HTR-8/SVneo (cell line): ENCODE measurements around the gene NEDD4L.

Source experiments
- DNase-seq: peaks from one replicate; pipeline ENCODE4 v3.0.0; 2011; ENCODE audit warnings: low spot score, mixed read lengths; ENCODE audit not compliant: insufficient read length
- FAIRE-seq: peaks from 2 replicates; lab custom pipeline; 2011; peaks lifted over from hg19 to GRCh38; lab: Jason Lieb, UNC

The NEDD4L gene

GRCh38 chr18:58394602-58395425 is 350.8 kb downstream of the NEDD4L start:
- FAIRE-seq: no peak
- DNase-seq: no peak

DNA sequence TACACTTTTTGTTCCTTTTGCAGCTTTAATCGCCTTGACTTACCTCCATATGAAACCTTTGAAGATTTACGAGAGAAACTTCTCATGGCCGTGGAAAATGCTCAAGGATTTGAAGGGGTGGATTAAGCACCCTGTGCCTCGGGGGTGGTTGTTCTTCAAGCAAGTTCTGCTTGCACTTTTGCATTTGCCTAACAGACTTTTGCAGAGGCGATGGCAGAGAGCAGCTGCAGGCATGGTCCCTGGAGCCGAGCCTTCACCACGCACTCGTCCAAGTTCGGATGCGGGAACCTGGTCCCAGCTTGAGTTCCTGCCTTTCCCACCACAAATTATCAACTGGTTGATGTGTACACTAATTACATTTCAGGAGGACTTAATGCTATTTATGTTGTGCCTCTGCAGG is 352.1 kb downstream of the NEDD4L start:
- FAIRE-seq (no peak), DNase-seq (no peak)

- no peak for DNase-seq
- no peak for FAIRE-seq
These were observed 352.9 kb downstream of the NEDD4L start for GRCh38 chr18:58396966-58397365.

- no peak for DNase-seq
- FAIRE-seq: no peak
These were observed 353.5 kb downstream of the NEDD4L start for GRCh38 chr18:58397385-58398132.

DNA sequence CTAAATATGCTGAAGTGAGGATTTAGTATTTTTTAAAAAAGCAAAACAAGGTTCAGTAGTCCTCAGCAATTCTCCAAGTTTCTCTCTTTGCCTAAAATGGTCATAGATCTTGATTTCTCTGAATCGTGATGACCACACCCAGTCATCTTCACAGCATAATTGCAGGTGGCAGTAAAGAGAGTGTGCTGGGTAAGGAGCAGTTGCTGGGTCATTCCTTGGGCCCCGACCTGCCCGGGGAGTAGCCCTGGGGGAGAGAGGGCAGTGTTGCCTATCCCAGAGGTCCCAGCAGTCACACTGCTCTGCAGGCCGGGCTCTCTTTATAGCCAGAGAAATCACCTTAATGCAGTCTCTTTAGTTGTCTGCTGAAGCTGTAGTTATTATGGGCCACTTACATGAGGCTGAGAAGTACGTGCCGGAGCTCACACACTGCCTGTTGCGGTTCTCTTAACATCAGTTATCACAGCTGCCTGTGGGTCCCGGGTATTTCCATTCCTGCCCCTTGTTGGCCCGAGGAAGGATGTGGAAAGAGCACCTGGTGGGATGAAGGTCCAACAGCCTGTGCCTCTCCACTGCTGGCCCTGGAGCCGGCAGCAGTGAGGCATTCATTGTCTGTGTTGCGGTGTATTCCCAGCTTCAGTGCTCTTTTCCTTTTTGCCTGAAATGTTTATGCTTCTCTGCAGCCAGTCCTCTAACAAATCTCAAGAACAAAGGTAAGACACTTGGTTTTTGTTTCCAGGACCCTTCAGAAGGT is 354.8 kb downstream of the NEDD4L start:
- no peak for FAIRE-seq

GRCh38 chr18:58400331-58400870 is 356.4 kb downstream of the NEDD4L start:
- DNase-seq (no peak), FAIRE-seq (no peak)

More for the DNA sequence above, 354.8 kb downstream of the NEDD4L start:
- no peak for DNase-seq

- FAIRE-seq (no peak), DNase-seq (no peak)
These were observed 357.2 kb downstream of the NEDD4L start for GRCh38 chr18:58401191-58401590.

DNA sequence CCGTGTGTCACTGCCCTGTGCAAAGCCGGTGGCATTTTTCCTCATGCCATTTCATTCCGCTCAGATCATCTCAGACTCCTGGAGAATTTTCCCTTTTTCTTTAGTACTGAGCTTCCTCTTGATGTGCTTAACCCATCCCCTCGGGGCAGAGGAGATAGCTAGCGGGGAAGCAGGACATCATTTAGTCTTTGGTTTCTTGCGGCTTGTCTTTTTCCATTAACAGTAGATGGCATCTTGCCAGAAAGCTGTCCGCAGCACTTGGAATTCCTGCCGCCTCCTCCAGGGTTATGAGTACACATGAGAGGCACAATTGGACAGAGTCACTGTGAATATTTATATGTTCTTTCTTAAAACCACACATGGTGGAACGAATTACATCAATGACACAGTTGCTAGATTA is 358.2 kb downstream of the NEDD4L start:
- FAIRE-seq (no peak), DNase-seq (no peak)

- FAIRE-seq (no peak), DNase-seq (no peak)
These were observed 359.1 kb downstream of the NEDD4L start for GRCh38 chr18:58402951-58403702.

GRCh38 chr18:58403799-58404455 is 359.9 kb downstream of the NEDD4L start:
- no peak for DNase-seq
- no peak for FAIRE-seq

GRCh38 chr18:58405107-58405898 is 361.3 kb downstream of the NEDD4L start:
- FAIRE-seq (no peak), DNase-seq (no peak)

- no peak for FAIRE-seq
- no peak for DNase-seq
These were observed 363.2 kb downstream of the NEDD4L start for GRCh38 chr18:58407263-58407648.

DNA sequence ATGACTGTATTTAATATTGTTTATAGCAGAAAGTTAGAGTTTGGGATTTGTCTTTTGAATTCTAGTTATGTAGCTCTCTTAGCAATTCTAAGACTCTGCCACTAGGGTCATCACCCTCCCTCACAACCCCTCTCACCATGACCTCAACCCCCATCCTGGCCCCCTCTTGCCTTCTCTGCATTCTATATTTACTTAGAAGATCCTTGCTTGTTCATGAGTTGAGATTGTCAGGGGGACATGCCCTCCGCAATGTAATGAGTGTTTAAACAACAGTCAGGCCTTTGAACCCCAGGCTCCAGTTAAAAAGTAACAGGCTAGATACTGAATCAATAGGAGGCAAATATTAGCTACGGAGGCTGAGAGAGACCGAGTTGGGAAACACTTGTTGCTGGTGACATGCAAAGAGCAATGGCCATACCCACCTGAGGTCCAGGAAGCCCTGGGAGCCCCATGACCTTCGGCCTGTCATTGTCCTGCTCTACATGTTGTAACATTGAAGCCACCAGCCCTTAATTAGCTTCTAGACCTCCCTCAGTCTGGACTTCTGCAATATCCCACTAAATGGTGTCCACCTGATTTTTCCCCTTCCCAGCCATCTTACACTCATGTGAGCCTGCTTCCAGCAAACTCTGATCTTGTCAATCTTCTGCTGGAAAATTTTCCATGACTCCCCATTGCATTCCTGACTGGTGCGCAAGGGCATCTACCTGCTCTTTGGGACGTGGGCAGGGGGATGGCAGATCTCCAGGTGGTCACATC is 363.8 kb downstream of the NEDD4L start:
- no peak for DNase-seq
- FAIRE-seq: no peak

DNA sequence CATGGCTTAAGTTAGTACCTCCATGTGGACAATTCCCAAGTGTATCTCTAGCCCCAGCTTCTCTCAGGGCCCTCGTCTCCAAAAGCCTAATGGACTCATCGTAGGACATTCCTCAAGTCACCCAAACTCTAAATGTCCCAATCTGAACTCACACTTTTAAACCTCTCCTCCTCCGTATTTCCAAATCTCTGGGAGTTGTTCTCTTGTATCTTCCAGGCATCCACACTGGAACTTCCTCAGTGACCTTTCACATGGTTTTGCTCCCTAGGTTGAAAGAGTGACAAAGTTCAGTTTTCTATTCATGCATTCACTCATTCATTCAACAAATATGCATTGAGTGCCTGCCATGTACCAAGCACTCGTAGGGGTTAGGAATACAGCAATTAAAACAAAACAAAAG is 364.6 kb downstream of the NEDD4L start:
- DNase-seq: no peak

GRCh38 chr18:58409802-58410445 is 365.9 kb downstream of the NEDD4L start:
- no peak for FAIRE-seq

More for the DNA sequence above, 364.6 kb downstream of the NEDD4L start:
- FAIRE-seq: no peak

GRCh38 chr18:58411323-58411722 is 367.3 kb downstream of the NEDD4L start:
- no peak for FAIRE-seq
- no peak for DNase-seq

More at GRCh38 chr18:58409802-58410445, 365.9 kb downstream of the NEDD4L start:
- no peak for DNase-seq
